Stimulated activated effector memory CD8-positive, alpha-beta T cell treated with anti-CD3 and anti-CD28 coated beads, Interleukin-12 subunit alpha, Interleukin-12 subunit beta, amount 100 ng/mL, for 72 hours (primary cell): ENCODE results near the gene GTF3C1.

Source experiments
- ATAC-seq: fragments of 150-1000 bp; cut with Tn5 transposase; 2 replicates; pipeline ENCODE4 v1.10.0; 2021
- DNase-seq, 2 donors: peaks; one replicate each; pipeline ENCODE4 v3.0.0; 2021 to 2022; ENCODE audit warnings: low spot score in 2 of 2
- H3K27ac Mint-ChIP-seq: one replicate; pipeline ENCODE4 v1.8.0; 2022; ENCODE audit warnings: mild to moderate bottlenecking, mixed read lengths
- H3K36me3 Mint-ChIP-seq: one replicate; pipeline ENCODE4 v1.8.0; 2022; ENCODE audit warnings: mild to moderate bottlenecking, mixed read lengths
- H3K4me1 Mint-ChIP-seq: one replicate; pipeline ENCODE4 v1.8.0; 2022; ENCODE audit warnings: mixed read lengths
- H3K4me3 Mint-ChIP-seq: one replicate; pipeline ENCODE4 v1.8.0; 2022; ENCODE audit warnings: mild to moderate bottlenecking, mixed read lengths
- H3K9me3 Mint-ChIP-seq: one replicate; pipeline ENCODE4 v1.8.0; 2022; ENCODE audit warnings: mixed read lengths

The GTF3C1 gene

DNA sequence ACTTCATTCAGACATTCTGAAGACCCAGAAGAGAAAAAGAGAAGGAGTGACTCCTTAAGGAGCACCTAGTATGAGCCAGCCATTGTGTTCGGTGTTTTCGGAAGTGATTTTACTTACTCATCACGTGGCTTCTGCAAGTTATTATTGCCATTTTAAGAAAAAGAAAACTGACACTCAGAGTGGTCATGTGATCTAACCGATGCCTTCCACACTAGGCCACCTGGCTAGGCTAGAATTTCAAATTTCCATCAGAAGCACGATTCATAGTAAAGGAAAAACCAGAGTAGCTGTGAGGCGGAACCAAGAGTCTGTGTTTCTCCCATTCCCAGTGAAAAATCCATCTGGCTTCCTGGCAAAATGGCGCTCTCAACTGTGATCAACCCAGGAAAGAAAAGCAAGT, 32.0 kb downstream of the GTF3C1 start:
- Mint-ChIP-seq H3K27ac (no peak overlapping the region), H3K4me3 (no peak overlapping the region), H3K36me3 (peaks cover 29% of the 10 kb centered on the region), H3K4me1 (peaks cover 19% of the 10 kb centered on the region), H3K9me3 (no peaks in the 10 kb centered on the region)
- no peak for DNase-seq
- ATAC-seq, result no peak

DNA sequence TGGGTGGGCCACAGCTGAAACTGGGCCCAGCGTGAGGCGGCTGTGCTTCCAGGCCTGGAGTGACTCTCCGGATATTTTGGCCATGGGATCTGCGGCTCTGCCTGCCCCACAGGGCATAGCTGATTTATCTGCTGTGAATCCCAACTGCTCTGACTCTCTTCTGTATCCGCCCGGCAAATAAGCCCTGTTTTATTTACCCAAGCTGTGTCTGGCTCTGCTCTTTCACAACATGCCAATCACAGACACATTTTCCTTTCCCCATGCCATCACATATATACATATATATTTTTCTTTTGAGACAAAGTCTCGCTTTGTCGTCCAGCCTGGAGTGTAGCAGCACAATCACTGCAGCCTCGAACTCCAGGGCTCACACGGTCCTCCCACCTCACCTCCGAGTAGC, 33.3 kb downstream of the GTF3C1 start:
- H3K4me3 Mint-ChIP-seq, result no peak overlapping the region
- no peaks in the 10 kb centered on the region for H3K9me3 Mint-ChIP-seq
- peaks cover 9% of the 10 kb centered on the region for H3K4me1 Mint-ChIP-seq
- DNase-seq (no peak), ATAC-seq (no peak)
- peak overlapping the region; percentile 35 for H3K27ac Mint-ChIP-seq
- H3K36me3 Mint-ChIP-seq, result peaks cover 28% of the 10 kb centered on the region

- H3K9me3 Mint-ChIP-seq, result no peaks in the 10 kb centered on the region
- no peak overlapping the region for H3K4me3 Mint-ChIP-seq
- peaks cover 33% of the 10 kb centered on the region for H3K36me3 Mint-ChIP-seq
- H3K4me1 Mint-ChIP-seq, result peaks cover 5% of the 10 kb centered on the region
- DNase-seq (peak; percentile 5 to 61), ATAC-seq (peak; percentile 69)
- peak overlapping the region; percentile 81 for H3K27ac Mint-ChIP-seq
Measured at GRCh38 chr16:27515874-27516353, 33.8 kb downstream of the GTF3C1 start.

DNA sequence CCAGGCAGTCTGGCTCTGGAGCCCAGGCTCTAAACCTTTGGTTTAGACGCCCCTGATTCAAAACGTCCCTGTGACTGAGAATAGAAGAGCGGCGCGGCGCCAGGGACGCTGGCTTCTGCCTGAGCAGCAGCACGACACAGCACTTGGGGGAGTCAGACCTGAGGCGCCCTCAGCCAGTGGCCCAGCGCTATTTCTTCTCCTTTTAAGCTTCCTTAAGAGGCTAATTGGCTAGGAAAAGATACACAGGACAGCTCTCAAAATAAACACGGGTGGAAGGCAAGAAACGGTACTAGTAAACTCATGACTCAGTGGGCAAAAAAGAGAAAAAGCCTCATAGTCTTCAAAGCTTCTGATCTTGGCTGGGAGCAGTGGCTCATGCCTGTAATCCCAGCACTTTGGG, 34.9 kb downstream of the GTF3C1 start:
- peak overlapping the region; percentile 81 for H3K27ac Mint-ChIP-seq

DNA sequence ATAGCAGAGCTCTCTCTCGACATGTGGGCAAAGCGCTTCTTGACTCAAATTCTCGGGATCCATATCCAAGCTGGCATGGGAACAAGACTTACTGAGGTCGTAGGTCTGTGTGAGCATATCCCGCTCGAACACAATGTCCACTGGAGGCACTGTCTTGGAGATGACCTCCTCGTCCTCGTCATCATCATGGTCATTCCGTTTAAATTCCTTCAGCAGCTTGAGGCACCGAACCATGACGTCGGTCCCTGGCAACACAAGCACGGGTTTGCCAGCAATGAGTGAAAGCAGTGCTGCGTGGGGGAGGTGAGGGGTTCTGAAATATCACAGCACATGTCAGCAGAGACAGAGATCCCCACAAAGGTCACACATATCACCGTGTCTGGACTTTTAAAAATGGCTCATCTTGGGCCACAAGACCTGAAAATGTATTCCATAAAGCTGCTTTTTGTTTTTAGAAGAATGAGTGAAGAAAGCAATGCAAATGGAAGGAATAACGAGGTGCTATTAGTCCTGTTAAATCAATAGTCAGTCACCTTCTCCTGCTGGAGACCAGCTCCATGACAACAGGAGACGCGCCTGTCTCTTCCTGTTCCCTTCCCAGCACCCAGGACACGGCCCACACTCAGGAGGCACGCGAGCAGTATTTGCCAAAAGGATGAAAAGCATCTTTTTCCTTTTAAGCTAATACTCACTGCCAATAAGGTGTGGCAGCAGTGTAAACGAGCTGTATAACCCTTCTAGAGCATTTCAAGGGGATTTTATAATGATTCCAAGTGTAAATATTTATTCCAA, 37.9 kb downstream of the GTF3C1 start:
- Mint-ChIP-seq H3K4me1 (peaks cover 5% of the 10 kb centered on the region), H3K9me3 (no peaks in the 10 kb centered on the region), H3K27ac (peak overlapping the region; percentile 34), H3K36me3 (peaks cover 65% of the 10 kb centered on the region), H3K4me3 (no peak overlapping the region)
- no peak for ATAC-seq
- DNase-seq, result no peak

More for the DNA sequence above, 34.9 kb downstream of the GTF3C1 start:
- no peak for ATAC-seq
- H3K36me3 Mint-ChIP-seq, result peaks cover 43% of the 10 kb centered on the region
- DNase-seq, result no peak
- H3K4me3 Mint-ChIP-seq, result no peak overlapping the region
- no peaks in the 10 kb centered on the region for H3K9me3 Mint-ChIP-seq
- H3K4me1 Mint-ChIP-seq, result peaks cover 5% of the 10 kb centered on the region

DNA sequence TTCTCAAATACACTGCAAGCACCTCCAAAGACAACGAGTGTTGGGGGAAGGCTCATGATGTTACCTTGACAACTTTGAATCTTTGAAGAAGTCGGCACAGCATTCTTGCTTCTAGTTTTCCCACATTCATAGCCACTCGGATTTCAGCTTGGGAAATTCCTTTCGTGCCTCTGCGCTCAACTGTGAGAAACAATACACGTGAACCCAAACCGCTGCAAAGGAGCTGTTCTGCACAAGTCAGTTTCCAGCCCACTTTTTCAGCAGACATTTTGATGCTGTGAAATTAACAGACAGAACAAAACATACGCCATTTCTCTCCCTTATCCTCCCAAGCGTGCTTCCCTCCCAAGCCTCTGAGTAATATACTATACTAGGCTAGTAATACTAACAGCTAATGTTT, 41.2 kb downstream of the GTF3C1 start:
- ATAC-seq (no peak), DNase-seq (no peak)
- no peak overlapping the region for H3K27ac Mint-ChIP-seq
- no peak overlapping the region for H3K4me3 Mint-ChIP-seq
- H3K9me3 Mint-ChIP-seq, result no peaks in the 10 kb centered on the region
- peaks cover 81% of the 10 kb centered on the region for H3K36me3 Mint-ChIP-seq
- no peaks in the 10 kb centered on the region for H3K4me1 Mint-ChIP-seq

DNA sequence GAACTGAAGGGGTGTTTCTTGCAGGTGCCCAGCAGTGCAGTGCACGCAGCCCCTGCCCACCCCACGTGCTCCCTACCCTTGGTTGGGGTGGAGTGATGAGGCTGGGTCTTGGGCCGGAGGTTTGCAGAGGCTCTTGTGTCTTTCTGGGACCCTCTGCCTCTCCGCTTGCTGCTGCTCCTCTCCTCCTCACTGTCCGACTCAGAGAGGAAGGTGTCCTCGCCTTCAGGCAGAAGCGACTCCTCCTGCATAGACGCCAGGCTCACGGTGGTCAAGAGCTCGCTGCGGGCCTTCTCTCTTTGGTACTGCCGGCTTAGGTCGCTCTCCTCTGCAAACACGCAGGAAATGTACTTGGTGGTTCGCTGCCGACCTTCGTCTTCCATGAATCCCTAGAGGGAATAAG, 42.9 kb downstream of the GTF3C1 start:
- Mint-ChIP-seq H3K4me1 (no peaks in the 10 kb centered on the region), H3K4me3 (no peak overlapping the region), H3K27ac (peak overlapping the region; percentile 29), H3K36me3 (peaks cover 96% of the 10 kb centered on the region), H3K9me3 (no peaks in the 10 kb centered on the region)
- ATAC-seq (no peak), DNase-seq (no peak)

DNA sequence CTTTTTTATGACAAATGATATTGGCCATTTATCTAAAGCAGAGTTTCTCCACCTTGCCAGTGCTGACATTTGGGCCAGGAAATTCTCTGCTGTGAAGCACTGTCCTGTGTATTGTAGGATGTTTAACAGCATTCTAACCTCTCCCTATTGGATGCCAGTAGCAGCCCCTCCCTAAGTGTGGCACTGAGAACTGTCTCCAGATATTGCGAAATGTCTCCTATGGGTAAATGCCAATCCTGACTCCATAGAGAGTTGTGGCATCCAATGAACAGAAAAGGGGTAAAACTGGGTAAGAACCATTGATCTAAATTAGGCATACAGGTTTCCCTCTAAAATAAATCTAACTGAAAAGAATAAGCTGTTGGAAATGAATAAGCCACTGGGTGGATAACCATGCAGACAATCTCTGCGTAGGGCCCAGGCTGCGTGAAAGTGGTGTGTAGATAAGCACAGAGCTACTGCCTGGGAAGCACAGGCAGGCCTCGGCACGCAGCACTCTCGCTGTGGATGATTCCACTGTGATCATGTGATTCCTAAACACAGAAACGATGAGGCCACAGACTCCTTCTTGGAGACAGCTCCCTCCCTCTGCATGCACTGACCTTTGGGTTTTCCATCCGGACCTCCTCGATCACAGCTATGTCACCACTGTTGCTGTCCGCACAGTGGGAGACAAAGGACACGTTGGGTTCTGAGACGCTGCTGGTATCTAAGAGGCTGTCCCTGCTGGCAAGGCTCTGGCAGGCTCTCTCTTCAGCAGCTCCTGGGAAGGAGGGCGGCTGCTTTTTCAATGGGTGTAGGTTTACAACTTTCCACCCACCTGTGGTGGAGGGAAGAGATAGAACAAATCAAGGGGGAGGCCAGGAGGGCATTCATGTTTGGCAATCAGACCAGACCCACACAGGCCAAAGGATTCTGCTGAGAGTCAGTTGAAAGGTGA, 44.1 kb downstream of the GTF3C1 start:
- H3K4me3 Mint-ChIP-seq, result no peak overlapping the region
- DNase-seq (no peak), ATAC-seq (no peak)
- H3K9me3 Mint-ChIP-seq, result no peaks in the 10 kb centered on the region
- peaks cover 96% of the 10 kb centered on the region for H3K36me3 Mint-ChIP-seq
- peak overlapping the region; percentile 14 for H3K27ac Mint-ChIP-seq
- no peaks in the 10 kb centered on the region for H3K4me1 Mint-ChIP-seq

GRCh38 chr16:27503662-27504061, 46.1 kb downstream of the GTF3C1 start:
- Mint-ChIP-seq H3K27ac (no peak overlapping the region), H3K9me3 (no peaks in the 10 kb centered on the region), H3K4me1 (peaks cover 3% of the 10 kb centered on the region), H3K36me3 (peaks cover 97% of the 10 kb centered on the region), H3K4me3 (no peak overlapping the region)
- DNase-seq, result no peak
- ATAC-seq, result no peak

DNA sequence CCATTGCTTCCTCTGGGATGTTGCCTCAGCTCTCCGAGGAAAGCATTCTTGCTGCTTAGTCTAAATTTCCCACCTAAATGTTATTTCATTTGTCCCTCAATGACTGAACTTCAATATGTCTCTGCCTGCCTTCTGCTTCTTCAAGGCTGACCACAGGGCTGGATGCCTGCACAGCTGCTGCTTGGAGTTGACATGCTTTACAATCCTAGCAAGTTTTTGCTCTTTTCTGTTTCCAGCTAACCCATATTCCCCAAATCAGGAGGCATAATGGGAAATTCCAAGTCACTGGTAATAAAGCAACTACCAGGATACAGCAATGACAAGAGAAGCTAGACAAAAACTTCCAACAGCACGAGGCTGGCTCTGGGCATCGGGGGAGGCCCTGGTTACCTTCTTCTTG, 48.9 kb downstream of the GTF3C1 start:
- Mint-ChIP-seq H3K4me3 (no peak overlapping the region), H3K4me1 (peaks cover 15% of the 10 kb centered on the region), H3K9me3 (no peaks in the 10 kb centered on the region), H3K36me3 (peaks cover 95% of the 10 kb centered on the region), H3K27ac (no peak overlapping the region)
- ATAC-seq, result no peak
- DNase-seq, result no peak

DNA sequence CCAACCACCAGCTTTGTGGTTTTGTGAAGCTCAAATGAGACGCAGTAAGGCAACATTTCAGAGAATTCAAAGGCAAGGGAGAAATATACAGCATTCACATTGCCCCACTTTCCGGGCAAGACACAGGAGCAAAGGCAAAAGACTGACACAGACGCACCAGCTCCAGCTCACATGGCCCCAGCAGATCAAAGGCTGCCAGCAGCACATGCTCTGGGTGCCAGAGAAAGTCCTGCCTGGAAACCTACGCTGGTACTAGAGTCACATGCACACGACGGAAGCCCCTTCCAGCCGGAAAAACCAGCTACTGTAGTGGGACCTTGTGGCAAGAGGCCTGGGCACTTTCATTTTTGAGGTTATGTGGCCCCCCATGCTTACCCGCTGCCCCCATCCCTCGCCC, 50.1 kb downstream of the GTF3C1 start:
- no peak for DNase-seq
- H3K36me3 Mint-ChIP-seq, result peaks cover 95% of the 10 kb centered on the region
- no peak for ATAC-seq
- H3K27ac Mint-ChIP-seq, result peak overlapping the region; percentile 62
- no peaks in the 10 kb centered on the region for H3K9me3 Mint-ChIP-seq
- H3K4me3 Mint-ChIP-seq, result no peak overlapping the region
- peaks cover 15% of the 10 kb centered on the region for H3K4me1 Mint-ChIP-seq

- Mint-ChIP-seq H3K9me3 (no peaks in the 10 kb centered on the region), H3K4me1 (peaks cover 15% of the 10 kb centered on the region), H3K27ac (peak overlapping the region; percentile 62), H3K36me3 (peaks cover 95% of the 10 kb centered on the region), H3K4me3 (no peak overlapping the region)
- DNase-seq (no peak), ATAC-seq (no peak)
Measured at GRCh38 chr16:27498916-27499658, 50.6 kb downstream of the GTF3C1 start.

GRCh38 chr16:27498031-27498825, 51.5 kb downstream of the GTF3C1 start:
- no peaks in the 10 kb centered on the region for H3K9me3 Mint-ChIP-seq
- ATAC-seq (peak; percentile 61), DNase-seq (no peak)
- no peak overlapping the region for H3K4me3 Mint-ChIP-seq
- peaks cover 94% of the 10 kb centered on the region for H3K36me3 Mint-ChIP-seq
- peak overlapping the region; percentile 62 for H3K27ac Mint-ChIP-seq
- H3K4me1 Mint-ChIP-seq, result peaks cover 15% of the 10 kb centered on the region

- no peaks in the 10 kb centered on the region for H3K9me3 Mint-ChIP-seq
Measured at GRCh38 chr16:27495191-27495590, 54.5 kb downstream of the GTF3C1 start.

More at GRCh38 chr16:27495191-27495590, 54.5 kb downstream of the GTF3C1 start:
- Mint-ChIP-seq H3K27ac (peak overlapping the region; percentile 68), H3K36me3 (peaks cover 89% of the 10 kb centered on the region), H3K4me3 (no peak overlapping the region), H3K4me1 (peaks cover 22% of the 10 kb centered on the region)
- DNase-seq (no peak), ATAC-seq (no peak)
